Right lung (tissue), 5 donors: Measurements from ENCODE around the gene FOCAD. TPM values are rescaled to one million over a fixed set of nuclear protein-coding genes. Genes with fewer than 3 reads are reported as not detected.
A peak's percentile ranks its signal among the peaks of the same experiment; 100 is the strongest.

Experiments used
- DNase-seq, 2 donors: peaks; one replicate each; pipeline ENCODE4 v3.0.0-alpha.2; 2013
- polyA plus RNA-seq, 5 donors: library from polyadenylated mRNA; unstranded; fragments of 120-200 nt; gene quantifications; one replicate each; pipeline versions ENCODE4 v1.2.1 to v1.2.3, GENCODE V29; 2013; ENCODE audit warnings: inconsistent platforms in 1 of 5, low replicate concordance in 1 of 5; ENCODE audit not compliant: insufficient read length in 5 of 5, insufficient read depth in 1 of 5

The FOCAD gene
- polyA plus RNA-seq, 5 donors: 22.0 to 36.1 (median 27.4) TPM

GRCh38 chr9:21015129-21015815, 331.2 kb downstream of the FOCAD start:
- DNase-seq: peak in 1 of 2 donors; percentile 8

GRCh38 chr9:21015995-21016394, 331.9 kb downstream of the FOCAD start:
- DNase-seq: no peak

- DNase-seq: no peak
These were observed 332.8 kb downstream of the FOCAD start for GRCh38 chr9:21016701-21017491.

- DNase-seq: no peak
These were observed 334.1 kb downstream of the FOCAD start for GRCh38 chr9:21018177-21018576.

GRCh38 chr9:21023861-21024260, 339.8 kb downstream of the FOCAD start:
- DNase-seq: no peak

- DNase-seq: no peak
These were observed 343.2 kb downstream of the FOCAD start for GRCh38 chr9:21027295-21027694.

- no peak for DNase-seq
These were observed 344.4 kb downstream of the FOCAD start for GRCh38 chr9:21028466-21028865.

GRCh38 chr9:21029661-21030060, 345.6 kb downstream of the FOCAD start:
- no peak for DNase-seq

GRCh38 chr9:21030389-21031035, 346.5 kb downstream of the FOCAD start:
- DNase-seq: peak in 1 of 2 donors; percentile 10

- peak; percentile 48 to 59 for DNase-seq
These were observed 347.2 kb downstream of the FOCAD start, which contains the start of gene HACD4 for GRCh38 chr9:21031091-21031807. TSS of gene HACD4 (minus strand) at chr9:21031640. CDS start at chr9:21031590, 50 bp downstream.

- no peak for DNase-seq
These were observed 347.7 kb downstream of the FOCAD start for GRCh38 chr9:21031808-21032183.

- no peak for DNase-seq
These were observed 353.2 kb downstream of the FOCAD start for GRCh38 chr9:21037278-21037677.

GRCh38 chr9:21039302-21039701, 355.2 kb downstream of the FOCAD start:
- DNase-seq: no peak

- no peak for DNase-seq
These were observed 358.4 kb downstream of the FOCAD start for GRCh38 chr9:21042466-21042865.

GRCh38 chr9:21043841-21044240, 359.8 kb downstream of the FOCAD start:
- no peak for DNase-seq

Other genes with a start within 250 kb of the FOCAD start
- gene MLLT3, start 61.8 kb upstream of the FOCAD start, polyA plus RNA-seq: 10 to 100 TPM; 21.3 to 39.8 (median 37.7) TPM